MM.1S (cell line): ENCODE data around the gene C19orf25.
A peak's percentile ranks its signal among the peaks of the same experiment; 100 is the strongest.

Source experiments
- DNase-seq: peaks from one replicate; pipeline ENCODE4 v3.0.0-alpha.2; 2015
- H2AFZ ChIP-seq: fragments of 300-600 bp; sonication (generic); 2 replicates; pipeline ENCODE4 v1.6.0; 2016; ENCODE audit warnings: antibody characterized with exemption, low read length
- H3F3A ChIP-seq: fragments of 300-600 bp; sonication (generic); 2 replicates; pipeline ENCODE4 v1.6.1; 2016; ENCODE audit warnings: mild to moderate bottlenecking, antibody characterized with exemption, low read length, moderate library complexity, mixed read lengths; ENCODE audit not compliant: insufficient read depth
- H3K27ac ChIP-seq: fragments of 300-600 bp; sonication (generic); 2 replicates; pipeline ENCODE4 v1.5.1; 2016; ENCODE audit warnings: mild to moderate bottlenecking, low read length
- H3K27me3 ChIP-seq: fragments of 300-600 bp; sonication (generic); replicated peaks from 2 replicates; pipeline ENCODE4 v1.6.0; 2016; ENCODE audit warnings: low read length; ENCODE audit not compliant: insufficient read depth
- H3K36me3 ChIP-seq: fragments of 300-600 bp; sonication (generic); replicated peaks from 2 replicates; pipeline ENCODE4 v1.6.1; 2016; ENCODE audit warnings: mild to moderate bottlenecking, low read length, mixed read lengths; ENCODE audit not compliant: insufficient read depth
- H3K4me1 ChIP-seq: fragments of 300-600 bp; sonication (generic); 2 replicates; pipeline ENCODE4 v1.6.1; 2016; ENCODE audit warnings: low read length, mixed read lengths
- H3K4me2 ChIP-seq: fragments of 300-600 bp; sonication (generic); 2 replicates; pipeline ENCODE4 v1.6.0; 2016; ENCODE audit warnings: low read depth, low read length
- H3K4me3 ChIP-seq: fragments of 300-600 bp; sonication (generic); 2 replicates; pipeline ENCODE4 v1.5.1; 2016; ENCODE audit warnings: low read length, mixed read lengths
- H3K79me2 ChIP-seq: fragments of 300-600 bp; sonication (generic); 2 replicates; pipeline ENCODE4 v1.6.1; 2016; ENCODE audit warnings: mixed run types, low read length, mixed read lengths
- H3K9ac ChIP-seq: fragments of 300-600 bp; sonication (generic); 2 replicates; pipeline ENCODE4 v1.6.1; 2016; ENCODE audit warnings: low read length, mixed read lengths
- H3K9me2 ChIP-seq: fragments of 300-600 bp; sonication (generic); replicated peaks from 2 replicates; pipeline ENCODE4 v1.6.1; 2016; ENCODE audit warnings: mild to moderate bottlenecking, low read length, mixed read lengths; ENCODE audit not compliant: insufficient read depth
- H3K9me3 ChIP-seq: fragments of 300-600 bp; sonication (generic); replicated peaks from 2 replicates; pipeline ENCODE4 v1.6.1; 2016; ENCODE audit warnings: mild to moderate bottlenecking, low read length, mixed read lengths; ENCODE audit not compliant: insufficient read depth
- H4K20me1 ChIP-seq: fragments of 300-600 bp; sonication (generic); 2 replicates; pipeline ENCODE4 v1.6.1; 2016; ENCODE audit warnings: mild to moderate bottlenecking, low read length, moderate library complexity, mixed read lengths; ENCODE audit not compliant: insufficient read depth
- CTCF ChIP-seq: fragments of 300-600 bp; sonication (generic); IDR thresholded peaks from 2 replicates; pipeline ENCODE4 v1.5.1; 2016; ENCODE audit warnings: antibody characterized with exemption, low read length, mixed read lengths
- EZH2 ChIP-seq: fragments of 300-600 bp; sonication (generic); optimal IDR thresholded peaks from 2 replicates; pipeline ENCODE3; 2017; ENCODE audit warnings: low read depth, mild to moderate bottlenecking, antibody characterized with exemption, low read length, mixed read lengths
- EZH2phosphoT487 ChIP-seq: fragments of 300-600 bp; sonication (generic); IDR thresholded peaks from 2 replicates; pipeline ENCODE4 v1.6.1; 2018; ENCODE audit warnings: antibody characterized with exemption, low read length

The C19orf25 gene

GRCh38 chr19:1513499-1514294, 34.7 kb upstream of the C19orf25 start:
- Histone ChIP-seq H3K9me3 (no peaks in the 10 kb centered on the region), H3K27ac (no peak overlapping the region), H4K20me1 (no peaks in the 10 kb centered on the region), H3K4me3 (peak overlapping the region; percentile 70), H3K4me1 (peaks cover 2% of the 10 kb centered on the region; the same call in 1 of the 2 replicates), H3K9me2 (no peaks in the 10 kb centered on the region), H3F3A (no peaks in the 10 kb centered on the region), H3K79me2 (no peaks in the 10 kb centered on the region), H2AFZ (peak overlapping the region; percentile 90), H3K27me3 (peaks cover 68% of the 10 kb centered on the region), H3K36me3 (no peaks in the 10 kb centered on the region), H3K4me2 (peak overlapping the region; percentile 99), H3K9ac (peak overlapping the region; percentile 37; the same call in 1 of the 2 replicates)
- peak; percentile 64 for DNase-seq
- TF ChIP-seq EZH2 (no peak), EZH2phosphoT487 (no peak), CTCF (peak; percentile 87)

- Histone ChIP-seq H3K9me3 (no peaks in the 10 kb centered on the region), H3K4me1 (peaks cover 2% of the 10 kb centered on the region; the same call in 1 of the 2 replicates), H3K27ac (no peak within 1 kb of the TSS), H3K36me3 (no peaks in the 10 kb centered on the region), H3K9ac (peak within 1 kb of the TSS; percentile 37; the same call in 1 of the 2 replicates), H3K9me2 (no peaks in the 10 kb centered on the region), H3K4me2 (peak within 1 kb of the TSS; percentile 99), H3K27me3 (peaks cover 66% of the 10 kb centered on the region), H3K4me3 (peak within 1 kb of the TSS; percentile 70), H4K20me1 (no peaks in the 10 kb centered on the region), H3F3A (no peaks in the 10 kb centered on the region), H3K79me2 (no peaks in the 10 kb centered on the region), H2AFZ (peak within 1 kb of the TSS; percentile 90)
- DNase-seq = peak; percentile 72
- TF ChIP-seq CTCF (no peak), EZH2 (no peak), EZH2phosphoT487 (no peak)
These were observed 33.9 kb upstream of the C19orf25 start, which contains the start of gene ADAMTSL5 for GRCh38 chr19:1512671-1513498. ADAMTSL5 (minus strand) TSS chr19:1513019; CDS start chr19:1510943, 2,076 bp downstream.

- no peak overlapping the region for H3K27ac ChIP-seq
- H2AFZ ChIP-seq = no peak overlapping the region
- DNase-seq = no peak
- no peak overlapping the region for H3K4me3 ChIP-seq
- H3K9me2 ChIP-seq = no peaks in the 10 kb centered on the region
- no peak overlapping the region for H3K4me2 ChIP-seq
- no peaks in the 10 kb centered on the region for H3K9me3 ChIP-seq
- no peak overlapping the region for H3K9ac ChIP-seq
- no peaks in the 10 kb centered on the region for H3K79me2 ChIP-seq
- no peak for TF ChIP-seq CTCF
- TF ChIP-seq EZH2 = no peak
- TF ChIP-seq EZH2phosphoT487 = no peak
- peaks cover 62% of the 10 kb centered on the region for H3K27me3 ChIP-seq
- H3K4me1 ChIP-seq = peaks cover 2% of the 10 kb centered on the region; the same call in 1 of the 2 replicates
- no peaks in the 10 kb centered on the region for H3F3A ChIP-seq
- H4K20me1 ChIP-seq = no peaks in the 10 kb centered on the region
- H3K36me3 ChIP-seq = no peaks in the 10 kb centered on the region
These were observed 32.6 kb upstream of the C19orf25 start for GRCh38 chr19:1511318-1512317.
